HG03457 (cell line): ENCODE data around the gene SLC26A5.

Experiments
- ATAC-seq: cut with Tn5 transposase; IDR thresholded peaks from one replicate; pipeline ENCODE4 v1.9.1; 2021; ENCODE audit warnings: moderate number of reproducible peaks; ENCODE audit not compliant: unreplicated experiment

Gene SLC26A5

DNA sequence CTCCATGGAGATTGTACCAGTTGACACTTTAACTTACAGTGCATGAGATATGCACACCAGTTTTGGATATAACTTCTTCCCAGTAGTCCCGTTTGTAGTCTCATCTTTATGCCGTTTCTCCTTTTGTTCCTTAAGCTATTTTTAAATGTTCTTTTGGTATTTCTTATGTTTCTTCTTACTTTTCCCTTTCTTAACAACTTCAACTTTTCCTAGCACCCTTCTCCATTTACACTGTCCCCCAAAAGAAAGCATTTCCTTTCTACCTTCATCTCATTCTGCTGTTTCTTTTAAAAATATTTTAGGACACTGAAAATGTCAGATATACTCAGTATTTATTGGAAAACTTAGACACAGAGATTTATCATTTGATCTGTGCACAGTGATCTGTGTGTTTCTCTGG lies 97.0 kb downstream of the SLC26A5 start:
- no peak for ATAC-seq

DNA sequence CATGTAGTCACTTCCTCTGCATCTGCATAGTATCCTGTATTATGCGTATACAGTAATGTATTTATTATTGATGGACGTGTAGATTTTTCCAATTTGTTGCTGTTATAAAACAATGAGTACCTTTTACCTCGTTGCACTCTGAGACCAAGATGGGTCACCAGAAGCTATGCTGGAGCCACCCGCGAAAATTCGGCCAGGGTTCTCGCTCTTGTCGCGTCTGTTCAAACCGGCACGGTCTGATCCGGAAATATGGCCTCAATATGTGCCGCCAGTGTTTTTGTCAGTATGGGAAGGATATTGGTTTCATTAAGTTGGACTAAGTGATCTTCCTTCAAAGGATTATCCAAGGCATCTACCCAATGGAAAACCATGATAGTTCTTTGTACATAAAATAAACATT lies 97.6 kb downstream of the SLC26A5 start:
- no peak for ATAC-seq

DNA sequence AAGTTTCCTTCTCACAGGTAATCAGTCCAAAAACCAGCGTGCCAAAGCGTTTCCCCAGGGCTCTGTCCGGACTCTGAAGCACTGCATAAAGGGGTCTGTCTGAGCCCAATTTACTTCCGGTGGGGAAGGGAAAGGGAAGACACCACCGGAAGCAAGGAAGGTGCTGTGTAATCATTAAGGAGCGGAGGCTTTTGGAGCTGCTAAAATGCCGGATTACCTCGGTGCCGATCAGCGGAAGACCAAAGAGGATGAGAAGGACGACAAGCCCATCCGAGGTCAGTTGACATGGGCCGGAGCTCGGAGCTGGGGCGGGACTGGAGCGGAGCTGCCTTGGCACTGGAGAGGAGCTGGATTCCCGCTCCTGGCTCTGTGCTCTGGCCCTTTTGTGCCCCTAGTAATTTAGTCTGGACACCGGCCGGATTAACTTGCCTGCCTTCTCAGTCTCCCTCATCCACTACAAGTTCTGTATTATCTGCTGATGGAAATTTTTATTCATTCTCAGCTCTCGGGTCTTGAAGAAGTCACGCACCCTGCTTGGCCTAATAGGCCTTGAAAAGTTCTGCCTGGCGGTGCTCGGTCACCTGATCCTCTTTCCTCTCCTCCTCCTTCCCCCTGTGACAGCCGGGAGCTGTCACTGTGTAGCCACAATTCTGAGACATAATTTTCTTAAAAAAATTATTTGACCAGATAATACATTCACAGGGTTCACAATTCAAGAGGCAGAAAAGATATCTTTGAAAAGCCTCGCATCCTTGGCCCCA lies 98.3 kb downstream of the SLC26A5 start, which contains the start of gene PSMC2:
Gene PSMC2 (plus strand): TSS at position 137 of the 761 bp plus-strand sequence. CDS start 69 bp downstream, at position 206.
- peak; percentile 66 for ATAC-seq

DNA sequence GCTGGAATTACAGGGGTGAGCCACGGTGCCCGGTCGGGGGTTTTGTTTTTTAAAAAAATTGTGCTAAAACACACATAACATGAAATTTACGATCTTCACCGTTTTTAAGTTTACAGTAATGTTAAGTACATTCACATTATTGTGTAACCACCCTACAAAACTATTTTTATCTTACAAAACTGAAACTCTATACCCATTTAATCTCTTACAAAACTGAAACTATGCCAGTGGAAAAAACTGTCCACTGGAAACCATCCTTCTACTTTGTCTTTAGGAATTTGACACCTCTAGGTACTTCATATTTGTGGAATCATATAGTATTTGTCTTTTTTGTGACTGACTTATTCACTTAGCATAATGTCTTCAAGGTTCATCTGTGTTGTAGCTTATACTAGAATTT lies 99.6 kb downstream of the SLC26A5 start:
- no peak for ATAC-seq

DNA sequence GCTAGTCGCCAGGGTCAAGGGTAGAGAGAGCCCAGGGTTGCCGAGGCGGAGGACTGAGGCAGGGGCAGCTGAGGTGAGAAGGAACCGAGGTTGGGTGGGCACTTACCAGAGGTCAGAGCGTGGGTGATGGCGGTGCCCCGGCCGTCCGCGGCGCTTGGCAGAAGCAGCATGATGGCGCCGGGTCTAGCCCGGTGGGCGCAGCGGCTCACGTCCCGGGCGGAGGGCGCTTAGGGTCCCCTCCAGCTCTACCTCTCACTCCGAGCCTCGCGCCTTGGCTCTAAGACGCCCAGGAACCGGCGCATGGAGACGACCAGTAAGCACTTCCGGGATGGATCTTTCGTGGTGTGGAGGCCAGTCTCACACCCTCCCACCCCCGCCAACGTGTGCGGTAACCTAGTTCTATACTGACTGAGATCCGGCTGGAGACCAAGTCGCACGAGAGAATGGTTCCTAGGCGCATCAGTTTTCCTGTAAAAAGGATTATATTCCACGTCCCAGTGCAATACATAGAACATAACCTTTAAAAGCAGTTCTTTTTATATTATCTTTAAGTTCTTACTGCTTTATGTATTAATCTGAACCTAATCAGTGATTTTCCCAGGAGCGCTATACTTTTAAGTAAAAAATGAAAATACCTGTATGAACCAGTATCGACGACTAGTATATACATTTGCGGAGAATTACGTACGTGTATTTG lies 101.4 kb downstream of the SLC26A5 start, which contains the start of gene DNAJC2:
Gene DNAJC2 (minus strand): TSS at position 315 of the 697 bp plus-strand sequence. CDS start 145 bp downstream, at position 170.
- peak; percentile 70 for ATAC-seq

DNA sequence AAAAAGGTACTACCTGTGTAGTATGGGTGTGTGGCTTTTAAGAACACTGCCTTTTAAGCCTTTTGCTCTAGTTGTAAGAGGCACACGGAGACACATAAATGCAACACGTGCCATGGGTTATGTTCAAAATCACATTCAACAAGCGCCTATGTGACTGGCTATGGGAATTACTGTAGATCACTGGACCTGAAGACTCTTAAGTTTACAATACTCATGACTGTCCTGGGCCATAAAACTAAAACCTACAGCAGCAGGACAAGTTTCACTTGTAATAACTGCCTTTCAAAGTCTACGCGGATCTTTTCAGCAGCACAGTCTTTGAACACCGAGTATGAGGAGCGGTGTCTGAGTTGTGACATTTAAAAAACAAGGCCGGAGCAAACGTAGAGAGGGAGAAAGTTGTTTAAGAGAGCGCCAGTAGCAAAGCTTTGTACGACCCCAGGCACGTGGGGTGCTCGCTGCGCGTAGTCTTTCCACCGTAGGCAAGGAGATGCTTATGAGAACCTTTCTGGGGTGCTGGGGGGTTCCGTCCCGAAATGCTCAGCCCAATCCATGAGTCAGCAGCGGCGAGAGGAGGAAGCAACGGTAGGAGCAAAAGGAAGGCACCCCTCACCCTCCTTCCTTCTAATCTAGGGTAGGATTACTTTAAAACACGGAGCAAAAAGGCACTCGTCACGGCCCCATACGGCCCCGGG lies 102.1 kb downstream of the SLC26A5 start:
- ATAC-seq, result no peak

DNA sequence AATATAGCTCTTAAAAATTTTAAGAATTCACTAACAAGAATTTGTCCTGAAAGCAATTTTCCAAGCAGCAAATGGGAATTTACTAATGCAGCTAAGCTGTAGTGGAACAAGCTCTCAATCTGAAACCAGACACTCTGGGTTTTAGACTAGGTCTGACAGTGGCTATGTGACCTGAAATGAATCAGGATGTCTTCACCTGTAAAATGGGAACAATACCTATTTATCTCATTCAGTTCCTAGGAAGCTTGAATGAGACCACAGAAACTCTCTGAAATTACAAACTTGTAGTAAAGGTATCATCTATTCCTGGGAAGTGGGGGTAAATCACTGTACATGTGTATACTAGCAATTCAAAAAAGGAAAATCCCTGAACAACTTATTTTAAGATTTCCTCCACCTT lies 102.7 kb downstream of the SLC26A5 start:
- ATAC-seq, result no peak

DNA sequence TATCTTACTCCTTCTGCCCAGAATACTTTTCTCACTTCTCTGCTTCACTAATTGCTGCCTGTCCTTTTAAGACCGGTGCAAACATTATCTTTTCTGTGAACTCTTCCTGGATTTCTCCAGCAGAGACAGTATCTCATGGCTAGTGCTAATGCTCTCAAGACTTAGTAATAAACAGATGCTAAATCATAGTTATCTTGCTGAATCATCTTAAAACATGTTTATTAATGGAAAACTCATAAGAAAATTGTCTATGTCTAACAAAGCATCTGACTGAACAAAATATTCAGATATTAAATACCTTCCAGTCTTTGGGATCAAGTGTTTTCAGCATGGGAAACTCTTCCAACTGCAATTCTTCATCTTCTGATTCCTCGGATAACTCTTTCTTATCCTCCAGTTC lies 104.5 kb downstream of the SLC26A5 start:
- no peak for ATAC-seq

DNA sequence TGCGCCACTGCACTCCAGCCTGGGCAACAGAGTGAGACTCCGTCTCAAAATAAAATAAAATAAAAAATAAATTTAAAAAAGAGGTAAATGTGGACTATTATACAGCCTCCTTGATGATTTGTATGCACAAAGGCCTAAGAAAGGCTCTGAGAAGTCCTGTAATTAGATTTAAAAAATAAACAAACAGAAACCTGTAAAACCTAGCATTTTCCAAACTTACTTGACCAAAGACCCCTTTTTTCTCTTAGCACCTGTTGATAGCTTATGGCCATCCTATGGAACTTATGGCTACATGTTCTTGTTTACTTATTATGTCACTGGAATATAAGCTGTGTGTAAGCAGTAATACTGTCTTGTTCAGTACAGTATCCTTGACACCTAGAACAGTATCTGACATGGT lies 107.1 kb downstream of the SLC26A5 start:
- ATAC-seq, result no peak

DNA sequence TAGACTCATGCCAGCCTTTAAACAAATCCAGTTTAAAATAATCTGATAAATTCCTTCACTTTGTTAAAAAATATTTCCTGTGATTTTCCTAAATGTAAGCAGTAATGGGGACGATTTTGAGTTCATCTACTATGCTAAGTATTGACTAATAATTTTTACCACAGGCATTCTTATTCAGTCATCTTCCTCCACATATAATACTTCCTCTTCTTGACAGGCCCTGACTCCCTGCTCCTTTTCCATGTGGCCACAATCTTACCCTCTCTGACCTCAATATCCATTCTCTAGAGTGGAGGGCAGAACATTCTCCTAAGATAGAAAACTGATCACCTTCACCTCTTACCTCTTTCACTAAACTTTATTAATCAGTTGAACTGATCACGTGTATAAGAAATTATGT lies 109.2 kb downstream of the SLC26A5 start:
- no peak for ATAC-seq

DNA sequence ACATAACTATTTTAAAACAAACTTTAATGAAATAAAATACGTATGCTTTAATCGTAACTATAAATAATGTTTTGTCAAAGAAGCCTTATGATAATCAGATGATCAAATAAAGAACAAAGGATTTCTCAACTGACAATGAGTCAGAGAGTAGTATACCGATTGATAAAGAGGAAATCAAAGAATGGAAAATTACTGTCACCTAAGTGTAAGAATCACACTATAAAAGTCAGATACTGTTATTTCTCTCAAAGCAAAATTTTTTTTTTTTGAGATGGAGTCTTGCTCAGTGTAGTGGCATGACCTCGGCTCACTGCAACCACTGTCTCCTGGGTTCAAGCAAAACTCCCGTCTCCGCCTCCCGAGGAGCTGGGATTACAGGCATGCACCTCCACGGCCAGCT lies 120.3 kb downstream of the SLC26A5 start:
- ATAC-seq, result no peak
